ENCODE measurements around the gene ZSCAN5B. TPM values are rescaled to one million over a fixed set of nuclear protein-coding genes. Genes with fewer than 3 reads are reported as not detected.
A peak's percentile ranks its signal among the peaks of the same experiment; 100 is the strongest.

Gene ZSCAN5B
- polyA plus RNA-seq, 1 experiment: not detected

- H3K27me3 ChIP-seq (ENCODE audit: control insufficient read depth, insufficient read depth, low read length): no peaks in the 10 kb centered on the region
- ChIA-PET POLR2A (interaction anchor here (0.6 to 2.6 kb wide), 4 partner anchors 21 to 53 kb away, joined by 3 to 12 read pairs (median 4); partner anchors contain the start of gene ZNF787), CTCF (interaction anchor here (0.6 to 2.5 kb wide), 4 partner anchors 12 to 584 kb away, joined by 3 to 10 read pairs (median 4); no protein-coding TSS in a partner anchor)
- DNase-seq (ENCODE audit: low read depth, low spot score): no peak
- TF ChIP-seq CTCF (IDR thresholded peaks at IDR 0.05; ENCODE audit: low read depth, low read length): no peak
- H3K9me3 ChIP-seq (ENCODE audit: control insufficient read depth, insufficient read depth, low read length): no peaks in the 10 kb centered on the region
- H3K27ac ChIP-seq (ENCODE audit: low read depth, low read length): no peak overlapping the region
- peak overlapping the region; percentile 75 for H3K4me3 ChIP-seq (ENCODE audit: low read depth, low read length)
These were observed 56.1 kb downstream of the ZSCAN5B start for GRCh38 chr19:56141417-56141993.

- TF ChIP-seq CTCF (IDR thresholded peaks at IDR 0.05; ENCODE audit: low read depth, low read length): no peak
- CTCF ChIA-PET: interaction anchor here (0.6 to 2.5 kb wide), 5 partner anchors 12 to 583 kb away, joined by 3 to 10 read pairs (median 4); no protein-coding TSS in a partner anchor
- DNase-seq (ENCODE audit: low read depth, low spot score): peak; percentile 99
- H3K27me3 ChIP-seq (ENCODE audit: control insufficient read depth, insufficient read depth, low read length): no peaks in the 10 kb centered on the region
- no peaks in the 10 kb centered on the region for H3K9me3 ChIP-seq (ENCODE audit: control insufficient read depth, insufficient read depth, low read length)
- H3K27ac ChIP-seq (ENCODE audit: low read depth, low read length): peak within 1 kb of the TSS; percentile 87
- POLR2A ChIA-PET: interaction anchor here (0.6 to 2.6 kb wide), 10 partner anchors 8 to 174 kb away, joined by 3 to 12 read pairs (median 4); partner anchors contain the start of genes ZNF787 and ZSCAN5A
- peak within 1 kb of the TSS; percentile 75 for H3K4me3 ChIP-seq (ENCODE audit: low read depth, low read length)
These were observed 56.8 kb downstream of the ZSCAN5B start, which contains the start of gene ZNF444 for GRCh38 chr19:56140583-56141416. Gene ZNF444 (plus strand): TSS chr19:56141287. CDS start chr19:56146912, 5,625 bp downstream.

GRCh38 chr19:56139847-56140582 lies 57.6 kb downstream of the ZSCAN5B start:
- H3K27ac ChIP-seq (ENCODE audit: low read depth, low read length): peak overlapping the region; percentile 40
- no peak for DNase-seq (ENCODE audit: low read depth, low spot score)
- H3K4me3 ChIP-seq (ENCODE audit: low read depth, low read length): peak overlapping the region; percentile 60
- ChIA-PET POLR2A (interaction anchor here (0.6 to 2.6 kb wide), 7 partner anchors 8 to 175 kb away, joined by 3 to 12 read pairs (median 5); partner anchors contain the start of genes ZNF787 and ZSCAN5A), CTCF (interaction anchor here (2.5 kb wide), 1 partner anchor 59 kb away, joined by 10 read pairs; no protein-coding TSS in a partner anchor)
- no peaks in the 10 kb centered on the region for H3K9me3 ChIP-seq (ENCODE audit: control insufficient read depth, insufficient read depth, low read length)
- no peak for TF ChIP-seq CTCF (IDR thresholded peaks at IDR 0.05; ENCODE audit: low read depth, low read length)
- no peaks in the 10 kb centered on the region for H3K27me3 ChIP-seq (ENCODE audit: control insufficient read depth, insufficient read depth, low read length)

Other genes with a start within 250 kb of the ZSCAN5B start
- gene NLRP8, start 250.0 kb downstream of the ZSCAN5B start, polyA plus RNA-seq (2011; rRNA removed): not detected in 2 replicates
- gene NLRP5, start 211.0 kb downstream of the ZSCAN5B start, polyA plus RNA-seq (2011; rRNA removed): not detected in 2 replicates
- gene ZNF787, start 76.5 kb downstream of the ZSCAN5B start, polyA plus RNA-seq (2011; rRNA removed): 4.5 and 8.5 TPM in 2 replicates
- gene ZNF444, start 56.5 kb downstream of the ZSCAN5B start, polyA plus RNA-seq (2011; rRNA removed): 9.9 and 11.6 TPM in 2 replicates
- gene GALP, start 21.8 kb downstream of the ZSCAN5B start, polyA plus RNA-seq (2011; rRNA removed): not detected in 2 replicates
- not detected in 2 replicates for gene ZSCAN5C, start 4.5 kb upstream of the ZSCAN5B start, polyA plus RNA-seq (2011; rRNA removed)
- not detected in 2 replicates for gene EDDM13, start 75.0 kb upstream of the ZSCAN5B start, polyA plus RNA-seq (2011; rRNA removed)
- gene ZSCAN5A, start 117.1 kb upstream of the ZSCAN5B start, polyA plus RNA-seq (2011; rRNA removed): 3.7 and 5.8 TPM in 2 replicates
- 3.1 and 3.9 TPM in 2 replicates for gene ZNF582, start 195.8 kb upstream of the ZSCAN5B start, polyA plus RNA-seq (2011; rRNA removed)
- 4.5 and 6.2 TPM in 2 replicates for gene ZNF583, start 206.5 kb upstream of the ZSCAN5B start, polyA plus RNA-seq (2011; rRNA removed)